Liver (tissue), 9 donors: ENCODE measurements around the gene CREG2. TPM values are rescaled to one million over a fixed set of nuclear protein-coding genes. Genes with fewer than 3 reads are reported as not detected.

Experiments used
- DNase-seq: peaks from one replicate; pipeline ENCODE4 v3.0.0-alpha.2; 2017; ENCODE audit warnings: low spot score
- H3K27ac ChIP-seq, 2 donors: one replicate each; pipeline ENCODE4 v1.7.0; 2013; ENCODE audit warnings: inconsistent platforms in 2 of 2, low read length in 2 of 2, control low read depth in 1 of 2, low read depth in 1 of 2, mild to moderate bottlenecking in 1 of 2
- H3K27me3 ChIP-seq, 4 donors: one replicate each; pipeline versions ENCODE4 v1.6.1 to v1.7.0; 2013; ENCODE audit warnings: low read length in 3 of 4, inconsistent platforms in 1 of 4, mild to moderate bottlenecking in 1 of 4, moderate library complexity in 1 of 4; ENCODE audit not compliant: control insufficient read depth in 4 of 4, insufficient read depth in 4 of 4
- H3K36me3 ChIP-seq, 4 donors: one replicate each; pipeline versions ENCODE4 v1.6.1 to v1.7.0; 2013; ENCODE audit warnings: low read length in 3 of 4, mild to moderate bottlenecking in 3 of 4, low read depth in 1 of 4, moderate library complexity in 1 of 4; ENCODE audit not compliant: control insufficient read depth in 4 of 4, insufficient read depth in 3 of 4
- H3K4me1 ChIP-seq, 4 donors: one replicate each; pipeline versions ENCODE4 v1.6.1 to v1.7.0; 2013; ENCODE audit warnings: low read length in 3 of 4, mild to moderate bottlenecking in 3 of 4, moderate library complexity in 1 of 4; ENCODE audit not compliant: control insufficient read depth in 4 of 4, insufficient read depth in 4 of 4
- H3K4me3 ChIP-seq, 3 donors: one replicate each; pipeline versions ENCODE4 v1.6.1 to v1.7.0; 2013; ENCODE audit warnings: low read length in 3 of 3, control low read depth in 1 of 3, low read depth in 1 of 3, mild to moderate bottlenecking in 1 of 3
- H3K9ac ChIP-seq, 2 donors: one replicate each; pipeline ENCODE4 v1.7.0; 2013; ENCODE audit warnings: low read length in 2 of 2, mild to moderate bottlenecking in 2 of 2, moderate library complexity in 2 of 2, control low read depth in 1 of 2, low read depth in 1 of 2
- H3K9me3 ChIP-seq, 4 donors: one replicate each; pipeline versions ENCODE4 v1.6.1 to v1.7.0; 2013; ENCODE audit warnings: low read length in 3 of 4; ENCODE audit not compliant: control insufficient read depth in 4 of 4
- ATF3 ChIP-seq: IDR thresholded peaks from 2 replicates; pipeline ENCODE4 v1.6.1; 2016; ENCODE audit warnings: antibody characterized with exemption
- EGR1 ChIP-seq, 2 donors: IDR thresholded peaks; 2 replicates each; pipeline ENCODE4 v1.6.1; 2016 to 2018; ENCODE audit warnings: antibody characterized with exemption in 2 of 2, low read depth in 2 of 2
- FOXA1 ChIP-seq: IDR thresholded peaks from 2 replicates; pipeline ENCODE4 v1.6.1; 2016; ENCODE audit warnings: antibody characterized with exemption
- FOXA2 ChIP-seq: IDR thresholded peaks from 2 replicates; pipeline ENCODE4 v1.6.1; 2016; ENCODE audit warnings: antibody characterized with exemption
- HNF4A ChIP-seq, 2 donors: conservative IDR thresholded peaks; 2 replicates each; pipeline ENCODE4 v1.6.1; 2016; ENCODE audit warnings: antibody characterized with exemption in 2 of 2, mild to moderate bottlenecking in 2 of 2
- HNF4G ChIP-seq: IDR thresholded peaks from 2 replicates; pipeline ENCODE4 v1.6.1; 2016; ENCODE audit warnings: antibody characterized with exemption
- MAX ChIP-seq: IDR thresholded peaks from 2 replicates; pipeline ENCODE4 v1.6.1; 2016; ENCODE audit warnings: antibody characterized with exemption
- NR2F2 ChIP-seq: IDR thresholded peaks from 2 replicates; pipeline ENCODE4 v1.6.1; 2016; ENCODE audit warnings: antibody characterized with exemption
- RAD21 ChIP-seq, 2 donors: IDR thresholded peaks; 2 replicates each; pipeline ENCODE4 v1.6.1; 2016; ENCODE audit warnings: antibody characterized with exemption in 2 of 2, mild to moderate bottlenecking in 2 of 2
- SP1 ChIP-seq: IDR thresholded peaks from 2 replicates; pipeline ENCODE4 v1.6.1; 2018; ENCODE audit warnings: antibody characterized with exemption, mild to moderate bottlenecking
- YY1 ChIP-seq: IDR thresholded peaks from 2 replicates; pipeline ENCODE4 v1.6.1; 2016; ENCODE audit warnings: antibody characterized with exemption, mild to moderate bottlenecking
- WGBS: extraction: QIAGEN DNeasy Blood & Tissue Kit; methylation state at CpG from one replicate; pipeline ENCODE4 v1.1.7; 2013; 5-methylcytosine and 5-hydroxymethylcytosine counted together
- polyA plus RNA-seq, 2 donors: library from polyadenylated mRNA; stranded (reverse) in 1 of 2; unstranded in 1 of 2; fragments of 200-250 nt in 1 of 2; fragments of >200 nt in 1 of 2; fragmentation: Nextera tagmentation in 1 of 2; extraction: Ambion mirVana in 1 of 2; gene quantifications; one replicate each; pipeline versions ENCODE4 v1.2.1 to v1.2.3, GENCODE V29; 2013 to 2015
- total RNA-seq, 2 donors: library from RNA; depleted of rRNA; stranded (reverse); fragments of >200 nt; gene quantifications; one replicate each; pipeline ENCODE4 v1.2.3, GENCODE V29; 2014
- TF ChIP-seq, protein P1 (sequence below): IDR thresholded peaks from 2 replicates; pipeline ENCODE4 v1.6.1; 2016; ENCODE audit warnings: antibody characterized with exemption, mild to moderate bottlenecking
- TF ChIP-seq, protein P2 (sequence below): IDR thresholded peaks from 2 replicates; pipeline ENCODE4 v1.6.1; 2016; ENCODE audit warnings: antibody characterized with exemption
- donor health status: healthy.
- donor health status: healthy.
- donor health status: healthy.
- donor health status: healthy.
- donor health status: healthy.

CREG2 gene
- total and polyA plus RNA-seq, 4 donors = 0.05 TPM; not detected in 3

DNA sequence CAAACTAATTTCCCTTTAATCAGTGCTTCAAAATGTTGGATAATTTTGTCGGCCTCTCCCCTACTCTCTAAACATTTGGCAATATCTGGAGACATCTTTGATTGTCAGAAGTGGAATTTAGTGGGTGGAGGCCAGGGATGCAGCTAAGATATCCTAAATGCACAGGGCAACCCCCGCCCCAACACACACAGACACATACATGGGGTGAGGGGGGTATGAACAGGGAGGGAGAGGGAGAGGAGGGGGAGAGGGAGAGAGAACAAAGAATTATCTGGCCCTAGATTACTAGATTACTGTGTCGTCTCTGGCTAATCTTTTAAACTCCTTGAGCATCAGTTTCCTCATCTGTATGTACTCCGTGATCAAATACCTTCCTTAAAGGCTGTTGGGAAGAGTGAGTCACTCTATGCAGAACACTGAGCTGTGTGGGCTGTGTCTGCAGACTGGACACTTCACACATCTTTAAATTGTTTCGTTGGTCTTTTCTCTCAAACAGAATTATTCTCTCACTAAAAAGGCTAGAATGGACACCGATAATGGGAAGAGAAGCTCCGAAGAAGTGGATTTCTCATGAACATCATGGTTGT, 81.7 kb downstream of the CREG2 start:
- TF ChIP-seq, protein P1, sequence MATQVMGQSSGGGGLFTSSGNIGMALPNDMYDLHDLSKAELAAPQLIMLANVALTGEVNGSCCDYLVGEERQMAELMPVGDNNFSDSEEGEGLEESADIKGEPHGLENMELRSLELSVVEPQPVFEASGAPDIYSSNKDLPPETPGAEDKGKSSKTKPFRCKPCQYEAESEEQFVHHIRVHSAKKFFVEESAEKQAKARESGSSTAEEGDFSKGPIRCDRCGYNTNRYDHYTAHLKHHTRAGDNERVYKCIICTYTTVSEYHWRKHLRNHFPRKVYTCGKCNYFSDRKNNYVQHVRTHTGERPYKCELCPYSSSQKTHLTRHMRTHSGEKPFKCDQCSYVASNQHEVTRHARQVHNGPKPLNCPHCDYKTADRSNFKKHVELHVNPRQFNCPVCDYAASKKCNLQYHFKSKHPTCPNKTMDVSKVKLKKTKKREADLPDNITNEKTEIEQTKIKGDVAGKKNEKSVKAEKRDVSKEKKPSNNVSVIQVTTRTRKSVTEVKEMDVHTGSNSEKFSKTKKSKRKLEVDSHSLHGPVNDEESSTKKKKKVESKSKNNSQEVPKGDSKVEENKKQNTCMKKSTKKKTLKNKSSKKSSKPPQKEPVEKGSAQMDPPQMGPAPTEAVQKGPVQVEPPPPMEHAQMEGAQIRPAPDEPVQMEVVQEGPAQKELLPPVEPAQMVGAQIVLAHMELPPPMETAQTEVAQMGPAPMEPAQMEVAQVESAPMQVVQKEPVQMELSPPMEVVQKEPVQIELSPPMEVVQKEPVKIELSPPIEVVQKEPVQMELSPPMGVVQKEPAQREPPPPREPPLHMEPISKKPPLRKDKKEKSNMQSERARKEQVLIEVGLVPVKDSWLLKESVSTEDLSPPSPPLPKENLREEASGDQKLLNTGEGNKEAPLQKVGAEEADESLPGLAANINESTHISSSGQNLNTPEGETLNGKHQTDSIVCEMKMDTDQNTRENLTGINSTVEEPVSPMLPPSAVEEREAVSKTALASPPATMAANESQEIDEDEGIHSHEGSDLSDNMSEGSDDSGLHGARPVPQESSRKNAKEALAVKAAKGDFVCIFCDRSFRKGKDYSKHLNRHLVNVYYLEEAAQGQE = no peak
- TF ChIP-seq HNF4A (conservative IDR thresholded peaks at IDR 0.05) (no peak), RAD21 (IDR thresholded peaks at IDR 0.05) (no peak), ATF3 (no peak), EGR1 (IDR thresholded peaks at IDR 0.05; ENCODE audit: low read depth in 2 of 2) (no peak), FOXA1 (no peak)
- peaks cover 7 to 37% (median 25%) of the 10 kb centered on the region in 4 donors for H3K4me1 ChIP-seq
- H3K27me3 ChIP-seq = no peaks in the 10 kb centered on the region
- H3K27ac ChIP-seq = peak overlapping the region; percentile 91 to 98
- H3K36me3 ChIP-seq = no peaks in the 10 kb centered on the region
- H3K4me3 ChIP-seq = peak overlapping the region in 2 of 3 donors; percentile 91 to 93
- no peaks in the 10 kb centered on the region for H3K9me3 ChIP-seq
- no peak for DNase-seq
- H3K9ac ChIP-seq = peak overlapping the region; percentile 98 to 100
- WGBS = 80% methylated on average over 7 of the region's 7 CpGs

GRCh38 chr2:101305035-101305434, 82.3 kb downstream of the CREG2 start:
- H3K4me1 ChIP-seq = peaks cover 7 to 40% (median 25%) of the 10 kb centered on the region in 4 donors
- no peaks in the 10 kb centered on the region for H3K36me3 ChIP-seq
- H3K9ac ChIP-seq = no peak overlapping the region
- no peak overlapping the region for H3K4me3 ChIP-seq
- H3K27ac ChIP-seq = peak overlapping the region; percentile 21 to 55
- TF ChIP-seq HNF4G (no peak), FOXA1 (no peak), SP1 (no peak), NR2F2 (no peak), MAX (no peak), EGR1 (IDR thresholded peaks at IDR 0.05; ENCODE audit: low read depth in 2 of 2) (no peak), YY1 (no peak), RAD21 (IDR thresholded peaks at IDR 0.05) (no peak), FOXA2 (no peak)
- TF ChIP-seq, protein P1 = no peak
- TF ChIP-seq, protein P2, sequence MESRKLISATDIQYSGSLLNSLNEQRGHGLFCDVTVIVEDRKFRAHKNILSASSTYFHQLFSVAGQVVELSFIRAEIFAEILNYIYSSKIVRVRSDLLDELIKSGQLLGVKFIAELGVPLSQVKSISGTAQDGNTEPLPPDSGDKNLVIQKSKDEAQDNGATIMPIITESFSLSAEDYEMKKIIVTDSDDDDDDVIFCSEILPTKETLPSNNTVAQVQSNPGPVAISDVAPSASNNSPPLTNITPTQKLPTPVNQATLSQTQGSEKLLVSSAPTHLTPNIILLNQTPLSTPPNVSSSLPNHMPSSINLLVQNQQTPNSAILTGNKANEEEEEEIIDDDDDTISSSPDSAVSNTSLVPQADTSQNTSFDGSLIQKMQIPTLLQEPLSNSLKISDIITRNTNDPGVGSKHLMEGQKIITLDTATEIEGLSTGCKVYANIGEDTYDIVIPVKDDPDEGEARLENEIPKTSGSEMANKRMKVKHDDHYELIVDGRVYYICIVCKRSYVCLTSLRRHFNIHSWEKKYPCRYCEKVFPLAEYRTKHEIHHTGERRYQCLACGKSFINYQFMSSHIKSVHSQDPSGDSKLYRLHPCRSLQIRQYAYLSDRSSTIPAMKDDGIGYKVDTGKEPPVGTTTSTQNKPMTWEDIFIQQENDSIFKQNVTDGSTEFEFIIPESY = no peak
- DNase-seq = no peak
- no peaks in the 10 kb centered on the region for H3K9me3 ChIP-seq
- WGBS = 88% methylated on average over 4 of the region's 4 CpGs
- H3K27me3 ChIP-seq = no peaks in the 10 kb centered on the region
